Ecto neural progenitor cell (in vitro differentiated cells): Measurements from ENCODE around the gene AP1M2.
"Not testable (repeated sequence)": the region's sequence is repeated elsewhere in the genome, so short reads cannot be mapped to it uniquely, and the experiment has no call there.

ENCODE experiments used
- DNase-seq: peaks from one replicate; pipeline ENCODE4 v3.0.0-alpha.2; 2018; ENCODE audit warnings: low spot score

The AP1M2 gene

DNA sequence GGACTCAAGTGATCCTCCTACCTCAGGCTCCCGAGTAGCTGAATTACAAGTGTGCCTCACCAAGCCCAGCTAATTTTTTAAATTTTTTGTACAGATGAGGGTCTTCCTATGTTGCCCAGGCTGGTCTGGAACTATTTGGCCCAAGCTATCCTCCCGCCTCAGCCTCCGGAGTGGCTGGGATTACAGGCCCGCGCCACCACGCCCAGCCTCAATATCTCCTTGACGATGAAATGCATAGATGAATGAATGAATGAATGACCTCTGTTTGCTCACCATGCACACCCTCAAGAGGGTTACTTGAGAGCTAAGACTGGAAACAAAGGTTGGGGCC lies 14.9 kb upstream of the AP1M2 start:
- no peak for DNase-seq

GRCh38 chr19:10600149-10600548 lies 13.0 kb upstream of the AP1M2 start:
- no peak for DNase-seq

DNA sequence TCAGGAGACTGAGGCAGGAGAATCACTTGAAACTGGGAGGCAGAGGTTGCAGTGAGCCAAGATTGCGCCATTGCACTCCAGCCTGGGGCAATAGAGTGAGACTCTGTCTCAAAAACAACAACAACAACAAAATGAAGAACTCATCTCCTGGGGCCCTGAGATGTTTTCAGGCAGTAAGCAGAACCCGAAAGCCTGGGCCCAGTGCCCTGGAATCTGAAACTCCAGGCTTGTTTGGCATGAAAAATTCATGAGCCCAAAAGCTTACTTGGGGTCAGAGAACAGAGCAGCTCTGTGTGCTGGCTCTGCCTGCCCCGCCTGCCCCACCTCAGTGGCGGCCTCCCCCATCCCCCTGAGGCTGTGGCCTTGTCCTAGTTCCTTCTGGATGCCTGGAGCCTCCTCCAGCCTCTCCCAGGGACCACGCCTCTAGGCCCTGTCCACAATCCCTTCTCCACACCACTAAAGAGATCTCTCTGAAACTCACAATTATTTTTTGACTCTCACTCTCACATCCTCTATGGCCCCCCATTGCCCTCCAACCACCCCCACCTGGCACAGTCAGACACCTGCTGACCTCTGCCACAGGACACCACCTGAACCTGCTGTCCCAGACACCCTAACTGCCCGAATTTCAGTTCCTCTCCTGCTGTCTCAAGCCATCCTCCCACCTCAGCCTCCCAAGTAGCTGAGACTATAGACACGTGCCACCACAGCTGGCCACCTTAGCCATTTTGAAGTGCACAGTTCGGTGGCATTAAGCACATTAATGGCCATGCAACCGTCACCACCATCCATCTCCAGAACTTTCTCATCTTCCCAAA lies 6.9 kb upstream of the AP1M2 start:
- DNase-seq, result no peak

GRCh38 chr19:10593148-10593547 lies 6.0 kb upstream of the AP1M2 start:
- no peak for DNase-seq

- DNase-seq, result no peak
Measured at GRCh38 chr19:10587839-10588150, 683 bp upstream of the AP1M2 start.

DNA sequence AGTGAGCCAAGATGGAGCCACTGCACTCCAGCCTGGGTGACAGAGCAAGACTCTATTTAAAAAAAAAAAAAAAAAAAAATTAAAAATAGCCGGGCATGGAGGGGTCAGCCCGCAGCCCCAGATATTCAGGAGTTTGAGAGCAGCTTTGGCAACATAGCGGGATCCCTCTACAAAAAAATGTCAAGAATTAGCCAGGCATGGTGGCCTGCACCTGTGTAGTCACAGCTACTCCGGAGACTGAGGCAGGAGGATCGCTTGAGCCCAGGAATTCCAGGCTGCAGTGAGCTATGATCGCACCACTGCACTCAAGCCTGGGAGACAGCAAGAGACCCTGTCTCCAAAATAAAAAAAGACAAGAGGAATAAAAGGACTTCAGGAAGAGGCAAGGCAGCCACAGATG lies 716 bp downstream of the AP1M2 start:
- no peak for DNase-seq

DNA sequence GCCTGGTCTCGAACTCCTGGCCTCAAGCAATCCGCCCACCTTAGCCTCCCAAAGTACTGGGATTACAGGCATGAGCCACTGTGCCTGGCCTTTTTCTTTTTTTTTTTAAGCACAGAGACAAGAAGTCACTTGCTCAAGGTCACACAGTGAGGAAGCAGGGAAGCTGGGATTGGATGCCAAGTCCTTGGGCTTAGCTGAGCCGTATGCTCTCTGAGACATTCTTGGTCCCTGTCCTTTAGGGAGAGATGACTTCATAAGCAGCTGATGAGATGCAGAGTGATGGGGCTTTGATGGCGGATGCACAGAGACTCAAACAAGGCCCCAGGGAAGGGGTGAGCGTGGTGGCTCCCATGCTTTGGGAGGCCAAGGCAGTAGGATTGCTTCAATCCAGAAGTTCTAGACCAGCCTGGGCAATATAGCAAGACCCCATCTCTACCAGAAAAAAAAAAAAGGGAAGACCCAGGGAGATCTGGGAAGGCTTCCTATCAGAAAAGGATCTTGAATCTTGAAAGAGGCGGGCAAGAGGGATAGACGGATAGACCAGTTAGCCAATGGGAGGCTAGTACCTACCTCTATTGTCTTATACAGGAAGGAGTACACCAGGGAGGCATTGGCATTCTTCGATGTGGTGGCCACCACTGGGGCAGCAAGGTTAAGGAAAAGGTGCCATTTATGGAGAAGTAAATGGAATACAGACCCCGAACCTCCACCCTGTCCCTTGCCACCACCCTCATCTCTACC lies 3.9 kb downstream of the AP1M2 start:
- no peak for DNase-seq

DNA sequence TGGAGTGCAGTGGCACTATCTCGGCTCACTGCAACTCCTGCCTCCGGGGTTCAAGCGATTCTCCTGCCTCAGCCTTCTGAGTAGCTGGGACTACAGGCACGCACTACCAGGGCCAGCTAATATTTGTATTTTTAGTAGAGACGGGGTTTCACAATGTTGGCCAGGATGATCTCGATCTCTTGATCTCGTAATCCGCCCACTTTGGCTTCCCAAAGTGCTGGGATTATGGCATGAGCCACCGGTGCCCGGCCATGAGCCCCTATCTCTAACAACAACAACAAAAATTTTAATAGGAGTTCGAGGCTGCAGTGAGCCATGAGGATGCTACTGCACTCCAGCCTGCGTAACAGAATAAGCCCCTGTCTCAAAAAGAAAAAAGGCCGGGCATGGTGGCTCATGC lies 5.0 kb downstream of the AP1M2 start:
- DNase-seq, result no peak

- DNase-seq, result peak; percentile 89
Measured at GRCh38 chr19:10580979-10581631, 6.0 kb downstream of the AP1M2 start.

- no peak for DNase-seq
Measured at GRCh38 chr19:10577951-10578350, 9.2 kb downstream of the AP1M2 start.

- no peak for DNase-seq
Measured at GRCh38 chr19:10575011-10575716, 11.9 kb downstream of the AP1M2 start.

DNA sequence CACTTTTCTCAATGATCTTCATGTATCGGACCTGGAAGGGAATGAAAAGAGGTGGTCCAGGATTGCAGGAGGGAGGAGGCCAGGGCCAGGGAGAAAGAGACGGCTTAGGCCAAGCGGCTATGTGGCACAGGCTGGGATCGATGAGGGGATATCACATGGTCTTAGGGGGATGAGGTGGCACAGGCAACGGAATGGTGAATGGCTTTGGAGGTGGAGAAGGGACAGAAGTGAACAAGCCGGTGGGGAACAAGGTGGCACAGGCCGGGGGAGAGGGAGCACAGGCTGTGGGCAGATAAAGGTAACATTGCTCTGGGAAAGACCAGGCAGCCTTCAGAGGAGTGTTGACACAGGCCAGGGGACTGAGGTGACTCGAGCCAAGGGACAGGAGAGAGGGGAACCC lies 12.7 kb downstream of the AP1M2 start:
- no peak for DNase-seq

DNA sequence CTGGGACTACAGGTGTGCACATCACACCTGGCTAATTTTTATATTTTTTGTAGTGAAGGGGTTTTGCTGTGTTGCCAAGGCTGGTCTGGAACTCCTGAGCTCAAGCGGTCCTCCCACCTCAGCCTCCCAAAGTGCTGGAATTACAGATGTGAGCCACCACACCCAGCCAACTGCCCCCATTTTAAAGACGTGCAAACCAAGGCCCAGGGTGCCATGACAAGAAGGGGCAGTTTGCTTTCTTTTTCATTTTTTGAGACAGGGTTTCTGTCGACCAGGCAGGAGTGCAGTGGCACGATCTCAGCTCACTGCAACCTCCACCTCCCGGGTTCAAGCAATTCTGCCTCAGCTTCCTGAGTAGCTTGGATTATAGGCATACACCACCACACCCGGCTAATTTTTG lies 13.3 kb downstream of the AP1M2 start:
- DNase-seq, result not testable (repeated sequence)

DNA sequence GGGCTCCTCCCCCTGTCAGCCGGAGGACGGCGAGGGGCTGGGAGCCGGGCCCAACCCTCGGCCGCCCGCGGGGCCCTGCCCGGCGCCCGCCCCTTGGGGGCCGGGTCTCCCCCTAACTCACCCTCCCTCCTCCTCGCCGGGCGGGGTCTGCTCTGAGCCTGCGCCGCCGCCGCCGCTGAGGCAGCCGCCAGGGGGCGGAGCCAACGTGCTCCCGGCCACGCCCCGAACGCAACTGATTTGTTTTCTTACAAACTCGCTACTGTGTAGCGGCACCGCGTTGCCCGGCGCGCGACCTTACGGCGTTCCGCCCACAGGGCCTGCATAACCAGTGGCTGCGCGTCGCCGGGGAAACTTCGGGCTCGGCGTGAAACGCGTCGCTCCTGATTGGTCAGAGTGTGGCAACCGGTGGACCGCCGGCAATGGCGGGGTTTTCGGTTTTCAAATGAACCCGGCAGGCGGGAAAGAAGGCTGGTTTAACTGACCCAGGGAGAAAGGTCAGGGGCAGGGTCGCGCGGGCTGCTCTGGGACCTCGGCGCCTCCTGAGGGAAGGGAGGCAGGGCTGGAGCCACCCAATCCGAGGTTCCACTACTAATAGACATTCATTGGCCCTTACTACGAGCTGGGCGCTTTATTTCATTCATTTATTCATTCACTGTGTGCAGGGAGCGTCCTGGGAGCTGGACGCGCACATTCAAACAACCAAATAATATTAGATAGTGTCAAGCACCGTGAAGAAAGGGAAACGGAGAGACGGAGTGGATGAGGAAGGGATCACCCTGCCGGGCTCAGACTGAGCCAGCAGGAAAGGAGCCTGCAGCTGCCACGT lies 18.1 kb downstream of the AP1M2 start, which contains the start of gene CDKN2D:
TSS of gene CDKN2D (minus strand) at position 154 of the 826 bp plus-strand sequence. CDS start 326 bp downstream, outside the sequence.
- peak; percentile 99 for DNase-seq

DNA sequence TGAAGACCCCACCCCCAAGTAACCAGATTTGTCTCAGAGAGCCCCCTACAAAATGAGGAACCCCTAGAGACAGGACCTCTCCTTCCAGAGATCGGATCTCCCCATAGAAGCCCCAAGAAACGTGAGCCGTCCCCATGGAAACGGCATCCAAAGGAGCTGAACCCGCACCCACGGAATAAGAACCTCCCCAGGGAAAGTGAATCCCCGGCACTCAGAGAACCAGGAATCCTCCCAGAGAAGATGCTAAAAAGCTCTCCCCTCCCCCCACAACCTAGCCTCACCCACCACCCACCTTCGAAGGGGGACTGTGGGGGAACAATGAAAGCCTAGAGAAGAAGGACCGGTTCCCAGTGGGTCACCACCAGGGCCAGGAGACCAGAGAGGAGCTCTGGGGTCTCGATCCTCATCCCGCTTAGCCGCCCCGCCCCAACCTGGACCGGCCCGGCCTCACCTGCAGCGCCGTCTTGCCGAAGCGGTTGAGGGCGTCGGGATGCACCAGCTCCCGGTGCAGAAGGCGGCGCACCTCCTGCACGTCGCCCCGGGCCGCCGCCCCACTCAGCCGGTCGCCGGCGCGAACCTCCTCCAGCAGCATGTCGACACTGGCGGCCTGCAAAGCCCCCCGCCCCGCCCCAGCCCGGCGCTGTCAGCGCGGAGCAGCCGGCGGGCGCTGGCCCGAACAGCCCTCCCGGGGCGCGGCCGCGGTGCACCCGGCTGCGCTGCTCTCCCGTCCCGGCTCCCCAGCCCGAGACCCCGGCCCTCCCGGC lies 18.9 kb downstream of the AP1M2 start:
- no peak for DNase-seq

DNA sequence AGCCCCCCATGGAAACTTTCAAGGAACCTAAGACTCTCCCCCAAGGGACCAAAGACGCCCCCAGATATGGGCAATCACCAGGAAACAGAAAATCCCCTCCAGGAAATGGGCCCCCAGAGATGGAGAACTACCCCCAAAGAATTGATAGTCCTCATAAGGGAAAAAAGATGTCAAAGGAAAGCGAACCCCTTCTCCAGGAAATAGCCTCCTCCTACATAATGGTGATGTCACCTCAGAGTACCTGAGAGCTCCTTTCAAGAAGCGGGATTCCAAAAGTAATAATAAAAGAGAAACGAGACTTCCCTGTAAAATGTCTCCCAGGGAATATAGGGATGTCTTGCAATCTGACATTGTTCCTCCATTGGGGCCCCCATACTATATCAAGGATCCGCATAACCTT lies 19.5 kb downstream of the AP1M2 start:
- DNase-seq, result no peak

DNA sequence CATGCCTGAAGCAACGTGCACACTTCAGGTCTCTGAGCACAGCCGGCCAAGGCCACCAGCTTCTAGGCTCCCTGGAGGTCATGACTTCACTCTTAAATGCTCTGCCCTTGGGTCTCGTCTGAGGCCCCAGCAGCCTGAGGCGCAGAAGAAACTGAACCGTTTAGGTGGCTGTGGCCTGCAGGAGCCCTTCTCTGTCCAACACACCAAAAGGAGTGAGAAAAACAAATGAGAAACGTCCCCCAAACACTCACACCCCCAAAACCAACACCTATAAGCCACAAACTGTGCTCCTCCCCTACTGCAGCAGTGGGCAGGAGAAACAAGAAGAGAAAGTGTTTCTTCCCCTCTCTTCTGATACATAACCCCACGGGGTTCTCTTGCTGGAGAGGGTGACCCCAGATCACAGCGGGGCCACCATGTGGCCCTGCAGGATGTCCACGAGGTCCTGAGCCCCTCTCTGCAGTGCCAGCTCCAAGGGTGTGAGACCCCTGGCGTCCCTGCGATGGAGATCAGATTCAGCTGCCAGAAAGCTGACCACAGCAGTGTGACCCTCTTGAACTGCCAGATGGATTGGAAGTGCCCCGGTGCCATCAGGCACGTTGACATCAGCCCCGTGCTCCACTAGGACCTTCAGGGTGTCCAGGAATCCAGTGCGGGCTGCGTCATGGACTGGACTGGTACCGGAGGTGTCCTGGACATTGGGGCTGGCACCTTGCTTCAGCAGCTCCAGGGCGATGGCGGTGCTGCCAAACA lies 20.3 kb downstream of the AP1M2 start:
- DNase-seq, result no peak

- DNase-seq, result no peak
Measured at GRCh38 chr19:10566408-10566657, 20.8 kb downstream of the AP1M2 start.

DNA sequence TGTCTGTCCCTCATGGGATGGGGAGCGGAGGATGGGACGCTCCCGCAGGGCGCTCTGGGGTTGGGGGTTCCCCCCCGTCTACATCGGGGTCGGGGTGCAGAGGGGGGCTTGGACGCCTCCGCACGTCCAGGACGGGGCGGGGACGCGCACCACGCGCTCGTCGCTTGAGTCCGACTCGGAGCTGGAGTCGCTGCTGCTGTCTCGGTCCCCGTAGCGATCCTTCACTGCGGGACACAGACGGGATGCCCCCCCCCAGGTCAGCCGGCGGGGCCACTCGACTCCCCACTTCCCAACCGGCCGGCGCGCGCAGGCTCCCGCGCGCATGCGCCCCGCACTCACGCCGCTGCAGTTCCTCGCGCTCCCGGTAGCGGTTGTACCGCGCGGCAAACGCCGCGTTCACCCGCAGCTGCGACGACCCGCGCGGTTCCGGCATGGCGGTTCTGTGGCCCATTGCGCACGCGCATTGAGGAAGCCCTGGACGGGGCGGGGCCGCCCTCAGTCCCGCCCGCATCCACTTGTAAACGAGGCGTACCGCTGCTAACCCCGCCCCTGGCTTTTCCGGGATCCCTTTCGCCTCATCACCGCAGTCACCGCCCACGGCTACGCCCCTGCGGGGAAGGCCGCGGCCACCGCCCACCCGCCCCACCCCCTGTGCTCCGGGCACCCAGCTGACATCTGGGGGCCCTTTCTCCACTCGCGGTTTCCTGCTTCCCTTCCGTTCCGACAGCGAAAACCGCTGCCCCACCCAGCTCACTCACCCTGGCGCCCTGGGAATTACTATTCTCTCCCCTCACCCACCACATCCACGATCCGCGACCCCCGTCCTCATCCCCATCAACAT lies 21.3 kb downstream of the AP1M2 start, which contains the start of gene KRI1:
TSS of gene KRI1 (minus strand) at position 444 of the 841 bp plus-strand sequence. CDS start at position 433, 11 bp downstream.
- peak; percentile 98 for DNase-seq
